ENCODE results near the gene CENPS. TPM values are rescaled to one million over a fixed set of nuclear protein-coding genes. Genes with fewer than 3 reads are reported as not detected.
A peak's percentile ranks its signal among the peaks of the same experiment; 100 is the strongest.

Gene CENPS
- total RNA-seq, 2 donors from 2014 or later, result 23.1 to 30.8 TPM

DNA sequence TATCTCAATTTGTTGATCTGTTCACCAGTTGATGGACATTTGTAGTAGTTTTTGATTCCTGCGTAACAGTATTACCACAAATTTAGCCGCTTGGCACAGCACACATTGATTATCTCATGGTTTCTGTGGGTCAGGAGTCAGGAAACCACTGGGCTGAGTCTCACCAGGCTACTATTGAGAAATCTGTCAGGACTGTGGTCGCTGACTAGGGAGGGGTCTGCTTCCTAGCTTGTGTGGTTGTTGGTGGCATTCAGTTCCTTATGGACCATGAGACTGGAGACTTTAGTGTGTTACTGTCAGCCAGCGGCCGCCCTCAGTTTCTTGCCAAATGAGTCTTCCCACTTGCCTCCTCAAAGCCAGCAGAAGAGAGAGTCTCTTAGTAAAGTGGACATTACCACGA is 54.3 kb downstream of the CENPS start:
- 98% methylated on average over 4 to 6 of the region's 6 CpGs for WGBS, 2 experiments (ENCODE audit: insufficient coverage in 1 of 2, insufficient read length in 1 of 2)
- no peak for DNase-seq
- no peak overlapping the region for H3K27ac ChIP-seq (ENCODE audit: low read depth, low read length)
- no peak overlapping the region for H3K27ac Mint-ChIP-seq
- no peak overlapping the region for H3K4me3 Mint-ChIP-seq
- peaks cover 20% of the 10 kb centered on the region for H3K36me3 Mint-ChIP-seq (ENCODE audit: low read depth)
- no peak overlapping the region for H3K4me3 ChIP-seq (ENCODE audit: low read length)
- TF ChIP-seq, protein P1, sequence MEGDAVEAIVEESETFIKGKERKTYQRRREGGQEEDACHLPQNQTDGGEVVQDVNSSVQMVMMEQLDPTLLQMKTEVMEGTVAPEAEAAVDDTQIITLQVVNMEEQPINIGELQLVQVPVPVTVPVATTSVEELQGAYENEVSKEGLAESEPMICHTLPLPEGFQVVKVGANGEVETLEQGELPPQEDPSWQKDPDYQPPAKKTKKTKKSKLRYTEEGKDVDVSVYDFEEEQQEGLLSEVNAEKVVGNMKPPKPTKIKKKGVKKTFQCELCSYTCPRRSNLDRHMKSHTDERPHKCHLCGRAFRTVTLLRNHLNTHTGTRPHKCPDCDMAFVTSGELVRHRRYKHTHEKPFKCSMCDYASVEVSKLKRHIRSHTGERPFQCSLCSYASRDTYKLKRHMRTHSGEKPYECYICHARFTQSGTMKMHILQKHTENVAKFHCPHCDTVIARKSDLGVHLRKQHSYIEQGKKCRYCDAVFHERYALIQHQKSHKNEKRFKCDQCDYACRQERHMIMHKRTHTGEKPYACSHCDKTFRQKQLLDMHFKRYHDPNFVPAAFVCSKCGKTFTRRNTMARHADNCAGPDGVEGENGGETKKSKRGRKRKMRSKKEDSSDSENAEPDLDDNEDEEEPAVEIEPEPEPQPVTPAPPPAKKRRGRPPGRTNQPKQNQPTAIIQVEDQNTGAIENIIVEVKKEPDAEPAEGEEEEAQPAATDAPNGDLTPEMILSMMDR (conservative IDR thresholded peaks at IDR 0.05), result no peak
- H3K4me1 ChIP-seq (ENCODE audit: control insufficient read depth, insufficient read depth, low read length), result no peaks in the 10 kb centered on the region
- peaks cover 2% of the 10 kb centered on the region for H3K9me3 Mint-ChIP-seq
- no peak overlapping the region for H3K9ac ChIP-seq (ENCODE audit: extremely low read depth, low read length, poor library complexity, severe bottlenecking)
- H3K27me3 ChIP-seq (ENCODE audit: control insufficient read depth, insufficient read depth, low read length, poor library complexity, severe bottlenecking), result no peaks in the 10 kb centered on the region
- H3K27me3 Mint-ChIP-seq (ENCODE audit: insufficient read depth), result no peaks in the 10 kb centered on the region
- no peaks in the 10 kb centered on the region for H3K9me3 ChIP-seq (ENCODE audit: control insufficient read depth, low read length)
- H3K4me1 Mint-ChIP-seq, result peaks cover 2% of the 10 kb centered on the region
- H3K36me3 ChIP-seq (ENCODE audit: control insufficient read depth, insufficient read depth, low read length), result peaks cover 4% of the 10 kb centered on the region

GRCh38 chr1:10489291-10490055 is 59.2 kb downstream of the CENPS start:
- 64 to 100% methylated on average over 1 to 4 of the region's 4 CpGs for WGBS, 2 experiments (ENCODE audit: insufficient coverage in 1 of 2, insufficient read length in 1 of 2)
- no peak overlapping the region for H3K4me3 Mint-ChIP-seq
- Histone ChIP-seq H3K27me3 (ENCODE audit: control insufficient read depth, insufficient read depth, low read length, poor library complexity, severe bottlenecking) (no peaks in the 10 kb centered on the region), H3K9me3 (ENCODE audit: control insufficient read depth, low read length) (no peaks in the 10 kb centered on the region), H3K9ac (ENCODE audit: extremely low read depth, low read length, poor library complexity, severe bottlenecking) (no peak overlapping the region), H3K36me3 (ENCODE audit: control insufficient read depth, insufficient read depth, low read length) (no peaks in the 10 kb centered on the region), H3K27ac (ENCODE audit: low read depth, low read length) (peak overlapping the region; percentile 84), H3K4me3 (ENCODE audit: low read length) (no peak overlapping the region), H3K4me1 (ENCODE audit: control insufficient read depth, insufficient read depth, low read length) (no peaks in the 10 kb centered on the region)
- TF ChIP-seq, protein P1 (conservative IDR thresholded peaks at IDR 0.05), result no peak
- H3K4me1 Mint-ChIP-seq, result peaks cover 2% of the 10 kb centered on the region
- peaks cover 15% of the 10 kb centered on the region for H3K36me3 Mint-ChIP-seq (ENCODE audit: low read depth)
- no peak for DNase-seq
- H3K27me3 Mint-ChIP-seq (ENCODE audit: insufficient read depth), result no peaks in the 10 kb centered on the region
- H3K9me3 Mint-ChIP-seq, result peaks cover 2% of the 10 kb centered on the region
- peak overlapping the region; percentile 15 for H3K27ac Mint-ChIP-seq

- Mint-ChIP-seq H3K36me3 (ENCODE audit: low read depth) (peaks cover 12% of the 10 kb centered on the region), H3K9me3 (peaks cover 2% of the 10 kb centered on the region), H3K27ac (no peak overlapping the region), H3K27me3 (ENCODE audit: insufficient read depth) (no peaks in the 10 kb centered on the region), H3K4me3 (no peak overlapping the region), H3K4me1 (peaks cover 2% of the 10 kb centered on the region)
- no peaks in the 10 kb centered on the region for H3K27me3 ChIP-seq (ENCODE audit: control insufficient read depth, insufficient read depth, low read length, poor library complexity, severe bottlenecking)
- TF ChIP-seq, protein P1 (conservative IDR thresholded peaks at IDR 0.05), result no peak
- no peaks in the 10 kb centered on the region for H3K4me1 ChIP-seq (ENCODE audit: control insufficient read depth, insufficient read depth, low read length)
- no peaks in the 10 kb centered on the region for H3K36me3 ChIP-seq (ENCODE audit: control insufficient read depth, insufficient read depth, low read length)
- H3K4me3 ChIP-seq (ENCODE audit: low read length), result no peak overlapping the region
- no peak for DNase-seq
- 74 to 81% methylated on average over 7 to 12 of the region's 12 CpGs for WGBS, 2 experiments (ENCODE audit: insufficient coverage in 1 of 2, insufficient read length in 1 of 2)
- peak overlapping the region; percentile 84 for H3K27ac ChIP-seq (ENCODE audit: low read depth, low read length)
- no peak overlapping the region for H3K9ac ChIP-seq (ENCODE audit: extremely low read depth, low read length, poor library complexity, severe bottlenecking)
- H3K9me3 ChIP-seq (ENCODE audit: control insufficient read depth, low read length), result no peaks in the 10 kb centered on the region
These were observed 60.2 kb downstream of the CENPS start for GRCh38 chr1:10490286-10490970.

Other genes starting within 250 kb of the CENPS start
- gene KIF1B, start 219.9 kb upstream of the CENPS start, total RNA-seq, result 10 to 100 TPM; 71.5 to 74.2 TPM
- gene PGD, start 31.4 kb upstream of the CENPS start, total RNA-seq, result 100 to 1,000 TPM; 198 to 217 TPM
- 1 to 10 TPM in 1 of 2 donors, under 1 TPM in 1; 0.53 to 1.3 TPM for gene CORT, start 19.6 kb downstream of the CENPS start, total RNA-seq
- gene DFFA, start 42.1 kb downstream of the CENPS start, total RNA-seq, result 100 to 1,000 TPM; 100 to 105 TPM
- gene PEX14, start 44.5 kb downstream of the CENPS start, total RNA-seq, result 10 to 100 TPM; 24.3 to 26.0 TPM